Activated CD8-positive, alpha-beta T cell treated with anti-CD3 and anti-CD28 coated beads for 36 hours (primary cell): Measurements from ENCODE around the gene FGF1. TPM values are rescaled to one million over a fixed set of nuclear protein-coding genes. Genes with fewer than 3 reads are reported as not detected.
"Not testable (repeated sequence)": the region's sequence is repeated elsewhere in the genome, so short reads cannot be mapped to it uniquely, and the experiment has no call there.

ENCODE experiments used
- ATAC-seq: fragments of 200-7000 bp; cut with Tn5 transposase; one replicate; pipeline ENCODE4 v1.10.0; 2021; ENCODE audit warnings: mild to moderate bottlenecking, moderate library complexity
- CTCF ChIA-PET: fragments of 350-600 bp; sonication (Branson Sonifier 250); formaldehyde crosslinking; loops from one replicate; lab custom pipeline; 2021; ENCODE audit warnings: antibody characterized with exemption; lab: Charles Lee
- POLR2A ChIA-PET: fragments of 350-600 bp; sonication (Branson Sonifier 250); formaldehyde crosslinking; loops from one replicate; lab custom pipeline; 2021; ENCODE audit warnings: antibody characterized with exemption; lab: Charles Lee
- DNase-seq: peaks from one replicate; pipeline ENCODE4 v3.0.0-alpha.2; 2020
- H3K27ac Mint-ChIP-seq: one replicate; pipeline ENCODE4 v1.8.0; 2021; ENCODE audit warnings: mild to moderate bottlenecking, mixed read lengths
- H3K27me3 Mint-ChIP-seq: one replicate; pipeline ENCODE4 v1.8.0; 2021; ENCODE audit warnings: mixed read lengths
- H3K36me3 Mint-ChIP-seq: one replicate; pipeline ENCODE4 v1.8.0; 2021; ENCODE audit warnings: low read depth, mixed read lengths
- H3K4me1 Mint-ChIP-seq: one replicate; pipeline ENCODE4 v1.8.0; 2021; ENCODE audit warnings: low read depth, mixed read lengths
- H3K4me3 Mint-ChIP-seq: one replicate; pipeline ENCODE4 v1.8.0; 2021; ENCODE audit warnings: mild to moderate bottlenecking, moderate library complexity, mixed read lengths
- H3K9me3 Mint-ChIP-seq: one replicate; pipeline ENCODE4 v1.8.0; 2021; ENCODE audit warnings: mixed read lengths
- CTCF ChIP-seq: fragments of 200-600 bp; IDR thresholded peaks from one replicate; pipeline ENCODE4 v1.8.0; 2022; ENCODE audit warnings: antibody characterized with exemption, mild to moderate bottlenecking
- intact Hi-C: fragments of 100-400 bp; cut with micrococcal nuclease; formaldehyde crosslinking; loops from one replicate; pipeline ENCODE4 v1.10.0; 2022
- total RNA-seq, 2 experiments: library from RNA; stranded (reverse); gene quantifications; one replicate each; pipeline ENCODE4 v1.2.3, GENCODE V29; 2021

FGF1 gene
- total RNA-seq, 2 experiments from 2014 or later: not detected

DNA sequence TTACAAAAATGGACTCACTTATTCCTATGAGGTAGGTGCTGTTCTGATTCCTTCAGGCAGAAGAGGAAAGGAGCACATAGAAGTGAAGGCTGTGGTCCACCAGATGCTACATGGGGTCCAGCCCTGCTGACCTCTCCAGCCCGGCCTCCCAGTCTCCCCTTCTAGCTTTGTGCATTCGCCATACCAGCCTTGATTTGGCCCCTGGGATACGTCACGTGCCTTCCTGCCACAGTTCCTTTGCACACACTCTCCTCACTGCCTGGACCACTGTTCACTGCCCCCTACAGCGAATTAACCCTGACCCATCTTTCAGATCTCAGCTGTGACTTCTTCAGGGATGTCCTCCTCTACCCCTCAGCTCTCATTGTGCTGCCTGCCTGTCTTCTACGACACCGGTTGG is 32.6 kb downstream of the FGF1 start:
- no peak overlapping the region for H3K4me3 Mint-ChIP-seq
- H3K9me3 Mint-ChIP-seq: no peaks in the 10 kb centered on the region
- no peaks in the 10 kb centered on the region for H3K4me1 Mint-ChIP-seq
- no peak for TF ChIP-seq CTCF
- H3K27me3 Mint-ChIP-seq: peaks cover 10% of the 10 kb centered on the region
- no peak overlapping the region for H3K27ac Mint-ChIP-seq
- CTCF ChIA-PET: interaction anchor here (1.2 to 6.0 kb wide), 7 partner anchors 11 to 108 kb away, joined by 3 to 124 read pairs (median 6); no protein-coding TSS in a partner anchor
- POLR2A ChIA-PET: no interaction called here
- ATAC-seq: no peak
- intact Hi-C loops: no loop called here
- no peak for DNase-seq
- no peaks in the 10 kb centered on the region for H3K36me3 Mint-ChIP-seq

DNA sequence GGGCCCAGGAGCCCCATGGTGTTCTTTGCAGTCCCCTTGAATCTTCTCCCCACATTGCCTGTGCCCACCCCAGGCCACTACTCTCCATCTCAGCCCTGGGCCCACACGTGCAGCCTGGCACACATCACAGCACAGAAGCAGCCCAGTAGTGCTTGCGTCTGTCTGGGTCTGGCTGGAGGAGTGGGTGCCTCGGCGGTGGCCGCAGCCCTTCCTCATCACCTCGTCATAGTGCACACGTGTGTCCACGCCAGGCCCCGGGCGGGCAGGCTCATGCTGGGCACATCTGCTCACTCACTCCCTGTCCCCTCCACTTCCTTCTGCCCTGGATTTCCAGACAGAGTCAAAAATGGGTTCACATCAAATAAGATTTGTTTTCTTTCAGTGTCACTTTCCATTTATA is 33.3 kb downstream of the FGF1 start:
- ATAC-seq: no peak
- no peak for DNase-seq
- TF ChIP-seq CTCF: no peak
- no peaks in the 10 kb centered on the region for H3K4me1 Mint-ChIP-seq
- POLR2A ChIA-PET: no interaction called here
- no peaks in the 10 kb centered on the region for H3K9me3 Mint-ChIP-seq
- CTCF ChIA-PET: interaction anchor here (1.3 to 6.0 kb wide), 4 partner anchors 10 to 96 kb away, joined by 4 to 124 read pairs (median 38); no protein-coding TSS in a partner anchor
- intact Hi-C loops: no loop called here
- H3K4me3 Mint-ChIP-seq: no peak overlapping the region
- H3K27ac Mint-ChIP-seq: no peak overlapping the region
- H3K36me3 Mint-ChIP-seq: no peaks in the 10 kb centered on the region
- peaks cover 10% of the 10 kb centered on the region for H3K27me3 Mint-ChIP-seq

DNA sequence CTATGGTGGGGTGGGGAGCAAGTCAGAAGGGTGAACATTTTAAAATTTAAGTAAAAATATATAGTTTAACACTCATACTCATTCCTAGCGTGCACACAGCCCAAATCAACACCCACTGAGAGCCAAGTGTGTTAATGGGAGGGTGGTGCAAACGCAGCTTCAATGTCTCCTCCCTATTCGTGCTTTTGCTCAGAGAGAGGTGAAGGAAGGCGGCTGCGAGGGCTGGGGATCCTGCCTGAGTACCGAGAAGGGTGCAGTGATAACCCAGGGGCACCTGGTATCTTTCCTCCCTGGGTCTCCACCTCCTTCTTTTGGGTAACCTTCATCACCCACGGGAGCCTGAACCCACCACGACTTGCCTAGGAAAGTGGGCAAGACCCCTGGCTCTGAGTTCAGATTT is 35.0 kb downstream of the FGF1 start:
- POLR2A ChIA-PET: no interaction called here
- intact Hi-C loops: no loop called here

GRCh38 chr5:142650060-142650459 is 35.8 kb downstream of the FGF1 start:
- CTCF ChIA-PET: interaction anchor here (0.9 to 1.0 kb wide), 2 partner anchors 39 to 63 kb away, joined by 3 read pairs; no protein-coding TSS in a partner anchor
- no peak for ATAC-seq
- Mint-ChIP-seq H3K4me3 (no peak overlapping the region), H3K4me1 (no peaks in the 10 kb centered on the region), H3K9me3 (no peaks in the 10 kb centered on the region), H3K36me3 (no peaks in the 10 kb centered on the region), H3K27ac (no peak overlapping the region), H3K27me3 (peaks cover 8% of the 10 kb centered on the region)
- no peak for DNase-seq
- POLR2A ChIA-PET: no interaction called here
- no peak for TF ChIP-seq CTCF
- intact Hi-C loops: no loop called here

More for the DNA sequence above, 35.0 kb downstream of the FGF1 start:
- H3K36me3 Mint-ChIP-seq: no peaks in the 10 kb centered on the region
- no peak for TF ChIP-seq CTCF
- H3K27me3 Mint-ChIP-seq: peaks cover 10% of the 10 kb centered on the region
- no peak overlapping the region for H3K4me3 Mint-ChIP-seq
- DNase-seq (no peak), ATAC-seq (no peak)
- H3K9me3 Mint-ChIP-seq: no peaks in the 10 kb centered on the region
- H3K27ac Mint-ChIP-seq: no peak overlapping the region
- H3K4me1 Mint-ChIP-seq: no peaks in the 10 kb centered on the region
- CTCF ChIA-PET: interaction anchor here (0.9 to 1.5 kb wide), 3 partner anchors 40 to 62 kb away, joined by 3 to 4 read pairs (median 3); no protein-coding TSS in a partner anchor

DNA sequence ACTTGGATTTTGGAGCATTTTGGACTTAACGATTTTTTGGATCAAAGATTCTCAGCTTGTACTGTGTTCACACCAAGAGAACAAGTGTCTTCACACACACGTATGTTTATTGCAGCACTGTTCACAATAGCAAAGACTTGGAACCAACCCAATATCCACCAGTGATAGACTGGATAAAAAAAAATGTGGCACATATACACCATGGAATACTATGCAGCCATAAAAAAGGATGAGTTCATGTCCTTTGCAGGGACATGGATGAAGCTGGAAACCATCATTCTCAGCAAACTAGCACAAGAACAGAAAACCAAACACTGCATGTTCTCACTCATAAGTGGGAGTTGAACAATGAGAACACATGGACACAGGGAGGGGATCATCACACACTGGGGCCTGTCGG is 37.8 kb downstream of the FGF1 start:
- H3K27me3 Mint-ChIP-seq, H3K36me3 Mint-ChIP-seq, intact Hi-C loops, H3K4me3 Mint-ChIP-seq, ATAC-seq, H3K27ac Mint-ChIP-seq, H3K4me1 Mint-ChIP-seq, DNase-seq, H3K9me3 Mint-ChIP-seq, POLR2A ChIA-PET, CTCF ChIA-PET: not testable (repeated sequence)
